M059J (cell line): ENCODE measurements around the gene ANKH. TPM values are rescaled to one million over a fixed set of nuclear protein-coding genes. Genes with fewer than 3 reads are reported as not detected.

Experiments
- DNase-seq: peaks from one replicate; pipeline ENCODE4 v3.0.0-alpha.2; 2012; ENCODE audit warnings: low read depth
- total RNA-seq: library from RNA; depleted of rRNA; stranded (reverse); fragments of >200 nt; shearing (Covaris generic); gene quantifications from 2 replicates; pipeline ENCODE4 v1.2.3, GENCODE V29; 2014

The ANKH gene
- total RNA-seq, 1 experiment from 2014 or later: 20.8 TPM

GRCh38 chr5:14760548-14761002 is 111.0 kb downstream of the ANKH start:
- no peak for DNase-seq

- DNase-seq: no peak
These were observed 111.6 kb downstream of the ANKH start for GRCh38 chr5:14759744-14760547.

DNA sequence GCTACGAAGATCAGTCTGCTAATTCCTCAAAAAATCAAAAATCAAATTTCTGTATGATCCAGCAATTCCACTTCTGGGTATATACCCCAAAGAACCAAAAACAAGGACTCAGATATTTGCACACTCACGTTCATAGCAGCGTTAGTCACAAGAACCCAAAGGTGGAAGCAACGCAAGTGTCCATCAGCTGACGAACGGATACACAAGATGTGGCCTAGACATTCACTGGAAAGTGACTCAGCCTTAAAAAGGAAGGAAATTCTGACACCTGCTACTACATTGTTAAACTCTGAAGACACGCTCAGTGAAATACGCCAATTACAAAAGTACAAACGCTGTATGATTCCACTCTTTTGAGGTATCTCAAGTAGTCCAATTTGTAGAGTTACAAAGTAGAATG is 113.7 kb downstream of the ANKH start:
- no peak for DNase-seq

DNA sequence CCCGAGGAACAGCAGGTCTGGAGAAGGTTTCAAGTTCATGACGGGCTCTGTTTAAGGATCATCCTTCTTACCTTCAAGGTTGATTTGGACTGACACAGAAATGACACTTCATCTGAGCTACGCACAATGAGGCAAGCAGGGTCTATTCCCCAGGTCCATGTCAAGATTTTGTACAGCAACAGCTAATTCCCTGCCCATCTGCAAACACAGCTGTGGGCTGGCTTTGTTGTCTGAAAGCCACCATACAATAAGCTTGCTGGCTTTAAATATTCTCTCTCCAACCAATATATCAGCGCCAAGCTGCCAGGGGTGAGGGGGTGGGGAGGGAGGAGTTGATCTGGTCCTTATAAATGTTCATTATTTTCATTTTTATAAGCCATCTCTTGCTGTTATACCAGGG is 115.1 kb downstream of the ANKH start:
- DNase-seq: no peak

- no peak for DNase-seq
These were observed 117.6 kb downstream of the ANKH start for GRCh38 chr5:14753947-14754346.

GRCh38 chr5:14753292-14753691 is 118.3 kb downstream of the ANKH start:
- no peak for DNase-seq

DNA sequence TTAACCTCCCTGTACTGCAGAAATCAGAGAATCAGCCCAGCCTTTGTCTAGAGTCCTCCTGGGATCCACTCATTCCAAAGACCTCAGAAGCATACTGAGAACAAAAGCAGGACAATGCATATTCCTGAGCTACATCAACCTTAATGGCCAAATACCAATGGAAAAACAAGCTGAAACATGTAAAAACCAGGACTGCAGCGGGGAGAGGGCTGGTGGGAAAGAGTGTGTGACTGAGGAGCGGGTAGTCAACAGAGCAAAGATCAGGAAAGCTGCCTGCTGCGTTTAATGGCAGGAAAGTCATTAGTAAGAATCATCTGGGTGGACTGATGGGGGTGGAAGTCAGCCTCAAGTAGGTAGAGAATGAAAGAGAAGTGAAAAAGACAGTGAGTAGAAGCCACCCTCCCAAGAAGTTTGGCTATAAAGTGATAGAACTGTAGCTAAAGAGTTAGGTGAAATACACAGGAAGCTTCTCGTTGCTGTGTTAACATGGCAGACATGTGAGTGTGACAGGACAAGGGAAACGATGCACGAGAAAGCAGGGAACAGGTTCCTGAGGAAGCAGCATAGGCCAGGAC is 119.0 kb downstream of the ANKH start:
- DNase-seq: no peak

- no peak for DNase-seq
These were observed 120.9 kb downstream of the ANKH start for GRCh38 chr5:14750712-14751111.

DNA sequence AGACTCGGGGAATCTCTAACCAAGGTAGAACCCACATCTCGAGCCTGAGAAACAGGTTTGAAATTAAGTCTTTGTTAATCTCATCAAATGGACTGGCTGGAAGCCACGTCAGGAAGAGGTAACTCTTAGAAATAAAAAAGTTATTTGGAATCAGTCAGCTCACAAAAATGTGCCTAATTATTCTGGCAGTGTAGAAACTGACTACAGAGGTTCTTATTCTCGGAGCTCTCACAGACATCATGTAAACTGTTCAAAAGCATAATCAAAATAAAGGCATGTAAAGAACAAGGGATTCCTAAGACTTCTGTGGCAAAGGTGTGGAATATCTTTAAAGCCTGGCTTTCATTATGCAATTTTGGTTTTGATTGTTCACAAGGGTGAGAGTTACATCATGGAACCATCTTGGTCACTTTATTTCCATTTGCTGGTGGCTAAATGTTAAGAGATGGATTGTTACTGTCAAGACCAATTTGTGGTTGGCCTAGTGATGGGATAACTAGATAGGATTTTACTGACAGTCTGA is 121.9 kb downstream of the ANKH start:
- peak; percentile 89 for DNase-seq

- DNase-seq: no peak
These were observed 123.2 kb downstream of the ANKH start for GRCh38 chr5:14748180-14748900.

GRCh38 chr5:14745753-14746152 is 125.8 kb downstream of the ANKH start:
- no peak for DNase-seq

DNA sequence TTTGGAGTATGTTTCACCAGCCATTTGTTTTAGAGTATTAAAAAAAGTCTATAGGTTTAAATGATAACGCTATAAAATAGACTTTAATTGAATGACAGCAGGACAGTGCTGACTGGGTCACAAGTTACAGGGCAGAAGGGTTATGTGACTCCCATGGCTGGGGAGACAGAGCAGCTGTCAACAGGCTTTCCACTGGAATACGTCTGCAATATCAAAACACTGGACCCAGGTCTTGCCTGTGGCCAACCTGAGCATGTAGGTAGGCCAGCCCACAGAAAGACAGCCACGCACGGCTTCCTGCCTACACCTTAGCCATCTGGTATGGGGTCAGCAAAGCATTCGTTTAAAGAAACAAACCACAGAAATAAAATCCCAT is 126.4 kb downstream of the ANKH start:
- DNase-seq: no peak

- DNase-seq: no peak
These were observed 127.0 kb downstream of the ANKH start for GRCh38 chr5:14744296-14745187.

- peak; percentile 63 for DNase-seq
These were observed 127.8 kb downstream of the ANKH start for GRCh38 chr5:14743601-14744295.

GRCh38 chr5:14742498-14742897 is 129.1 kb downstream of the ANKH start:
- DNase-seq: no peak

- no peak for DNase-seq
These were observed 129.7 kb downstream of the ANKH start for GRCh38 chr5:14741801-14742440.

GRCh38 chr5:14741131-14741530 is 130.4 kb downstream of the ANKH start:
- no peak for DNase-seq

GRCh38 chr5:14739981-14740380 is 131.6 kb downstream of the ANKH start:
- DNase-seq: no peak

DNA sequence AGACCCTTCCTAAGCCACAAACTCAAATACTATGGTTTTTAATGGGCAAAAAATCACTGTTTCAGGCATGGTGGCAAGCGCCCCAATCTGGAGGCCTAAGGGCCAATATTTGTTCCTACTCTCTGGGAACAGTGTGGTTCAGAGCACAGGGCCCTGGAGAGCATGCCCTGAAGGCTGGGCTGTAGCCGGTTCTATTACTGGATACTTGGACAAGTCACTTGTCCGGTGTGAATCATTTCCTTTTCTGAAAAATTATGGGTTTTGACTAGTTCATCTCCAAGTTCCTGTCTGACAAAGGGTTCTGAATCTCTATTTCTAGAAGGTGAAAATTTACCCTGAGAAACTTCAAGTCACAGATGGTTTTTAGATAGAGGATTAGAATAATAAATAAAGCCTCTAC is 132.0 kb downstream of the ANKH start:
- DNase-seq: peak; percentile 87

GRCh38 chr5:14738050-14738449 is 133.5 kb downstream of the ANKH start:
- no peak for DNase-seq
